ENCODE measurements around the gene TWIST2. TPM values are rescaled to one million over a fixed set of nuclear protein-coding genes. Genes with fewer than 3 reads are reported as not detected.
A peak's percentile ranks its signal among the peaks of the same experiment; 100 is the strongest.

The TWIST2 gene
- total and polyA plus RNA-seq, 11 donors = 0.39 to 10.9 (median 1.4) TPM

- Histone ChIP-seq H3K36me3 (no peaks in the 10 kb centered on the region), H3K4me1 (peaks cover 0 to 8% (median under 1%) of the 10 kb centered on the region in 12 donors), H3K27ac (no peak overlapping the region), H3K9me3 (no peaks in the 10 kb centered on the region), H3K4me3 (no peak overlapping the region), H3K27me3 (no peaks in the 10 kb centered on the region)
- WGBS, 4 donors = 81 to 90% (median 88%) methylated on average over 15 to 19 of the region's 19 CpGs
- TF ChIP-seq POLR2A (IDR thresholded peaks at IDR 0.05) (no peak), CTCF (IDR thresholded peaks at IDR 0.05) (no peak)
- intact Hi-C loops (cut with DNase I) = loop anchor here in 1 of 10 donors (10.0 kb wide), 1 partner anchor 157 kb away; no protein-coding TSS in a partner anchor
- DNase-seq = peak in 2 of 5 donors; percentile 13 to 23
- ATAC-seq = no peak
Observed at GRCh38 chr2:238942080-238942725, 94.3 kb downstream of the TWIST2 start.

- WGBS, 4 donors = 66 to 73% (median 71%) methylated on average over 13 of the region's 13 CpGs
- H3K4me1 ChIP-seq = peaks cover 0 to 11% (median 1%) of the 10 kb centered on the region in 12 donors
- H3K4me3 ChIP-seq = no peak overlapping the region
- TF ChIP-seq POLR2A (IDR thresholded peaks at IDR 0.05) (no peak), CTCF (IDR thresholded peaks at IDR 0.05) (no peak)
- no peak for ATAC-seq
- intact Hi-C loops (cut with DNase I) = loop anchor here in 1 of 10 donors (10.0 kb wide), 1 partner anchor 158 kb away; no protein-coding TSS in a partner anchor
- no peaks in the 10 kb centered on the region for H3K27me3 ChIP-seq
- DNase-seq = no peak
- no peaks in the 10 kb centered on the region for H3K9me3 ChIP-seq
- H3K36me3 ChIP-seq = no peaks in the 10 kb centered on the region
- no peak overlapping the region for H3K27ac ChIP-seq
Observed at GRCh38 chr2:238942726-238943300, 94.9 kb downstream of the TWIST2 start.

- DNase-seq (peak in 1 of 5 donors; percentile 16), ATAC-seq (no peak)
- Histone ChIP-seq H3K36me3 (no peaks in the 10 kb centered on the region), H3K9me3 (no peaks in the 10 kb centered on the region), H3K27ac (no peak overlapping the region), H3K27me3 (no peaks in the 10 kb centered on the region), H3K4me1 (peaks cover 0 to 12% (median 1%) of the 10 kb centered on the region in 12 donors), H3K4me3 (no peak overlapping the region)
- 80 to 83% (median 81%) methylated on average over 14 of the region's 14 CpGs for whole genome bisulfite sequencing, 4 donors
- TF ChIP-seq POLR2A (IDR thresholded peaks at IDR 0.05) (no peak), CTCF (IDR thresholded peaks at IDR 0.05) (no peak)
- intact Hi-C loops (cut with DNase I) = loop anchor here in 1 of 10 donors (10.0 kb wide), 1 partner anchor 159 kb away; no protein-coding TSS in a partner anchor
Observed at GRCh38 chr2:238943338-238944067, 95.6 kb downstream of the TWIST2 start.
